ENCODE data around the gene NOX1. TPM values are rescaled to one million over a fixed set of nuclear protein-coding genes. Genes with fewer than 3 reads are reported as not detected.
"Not testable (repeated sequence)": the region's sequence is repeated elsewhere in the genome, so short reads cannot be mapped to it uniquely, and the experiment has no call there.

Gene NOX1
- total and polyA plus RNA-seq, 2 experiments from 2014 or later: 3.1 to 6.7 TPM

DNA sequence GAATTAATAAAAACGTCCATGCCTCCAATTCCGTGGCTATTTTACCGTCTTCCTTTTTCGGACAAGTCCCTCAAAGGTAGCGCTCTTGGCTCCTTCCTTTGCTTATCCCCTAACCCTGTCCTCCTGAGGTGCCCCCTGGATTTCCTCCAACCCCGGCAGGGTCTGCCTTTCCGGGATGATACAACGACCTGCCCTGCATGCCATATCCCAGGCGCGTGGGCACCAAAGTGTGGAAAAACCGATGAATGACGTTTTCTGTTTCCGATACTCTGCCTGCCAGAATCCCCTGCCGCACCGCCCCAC, 54.7 kb downstream of the NOX1 start:
- TF ChIP-seq, protein P1, sequence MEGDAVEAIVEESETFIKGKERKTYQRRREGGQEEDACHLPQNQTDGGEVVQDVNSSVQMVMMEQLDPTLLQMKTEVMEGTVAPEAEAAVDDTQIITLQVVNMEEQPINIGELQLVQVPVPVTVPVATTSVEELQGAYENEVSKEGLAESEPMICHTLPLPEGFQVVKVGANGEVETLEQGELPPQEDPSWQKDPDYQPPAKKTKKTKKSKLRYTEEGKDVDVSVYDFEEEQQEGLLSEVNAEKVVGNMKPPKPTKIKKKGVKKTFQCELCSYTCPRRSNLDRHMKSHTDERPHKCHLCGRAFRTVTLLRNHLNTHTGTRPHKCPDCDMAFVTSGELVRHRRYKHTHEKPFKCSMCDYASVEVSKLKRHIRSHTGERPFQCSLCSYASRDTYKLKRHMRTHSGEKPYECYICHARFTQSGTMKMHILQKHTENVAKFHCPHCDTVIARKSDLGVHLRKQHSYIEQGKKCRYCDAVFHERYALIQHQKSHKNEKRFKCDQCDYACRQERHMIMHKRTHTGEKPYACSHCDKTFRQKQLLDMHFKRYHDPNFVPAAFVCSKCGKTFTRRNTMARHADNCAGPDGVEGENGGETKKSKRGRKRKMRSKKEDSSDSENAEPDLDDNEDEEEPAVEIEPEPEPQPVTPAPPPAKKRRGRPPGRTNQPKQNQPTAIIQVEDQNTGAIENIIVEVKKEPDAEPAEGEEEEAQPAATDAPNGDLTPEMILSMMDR (IDR thresholded peaks at IDR 0.05; ENCODE audit: low read depth, low read length): no peak
- H3K27me3 ChIP-seq: no peaks in the 10 kb centered on the region
- H3K9me3 ChIP-seq (ENCODE audit: low read depth): no peaks in the 10 kb centered on the region
- no peak for DNase-seq (ENCODE audit: low read depth in 1 of 2, low spot score in 1 of 2)
- H3K27ac ChIP-seq: no peak overlapping the region
- no peaks in the 10 kb centered on the region for H3K4me1 ChIP-seq (ENCODE audit: low read depth)
- peaks cover 8% of the 10 kb centered on the region for H3K36me3 ChIP-seq
- peak overlapping the region; percentile 48 for H3K4me3 ChIP-seq

GRCh38 chrX:100817340-100817739, 56.8 kb downstream of the NOX1 start:
- H3K27me3 ChIP-seq: no peaks in the 10 kb centered on the region
- H3K4me1 ChIP-seq (ENCODE audit: low read depth): no peaks in the 10 kb centered on the region
- DNase-seq (ENCODE audit: low read depth in 1 of 2, low spot score in 1 of 2): no peak
- no peak overlapping the region for H3K27ac ChIP-seq
- TF ChIP-seq, protein P1 (IDR thresholded peaks at IDR 0.05; ENCODE audit: low read depth, low read length): no peak
- H3K36me3 ChIP-seq: no peaks in the 10 kb centered on the region
- no peaks in the 10 kb centered on the region for H3K9me3 ChIP-seq (ENCODE audit: low read depth)
- H3K4me3 ChIP-seq: no peak overlapping the region

DNA sequence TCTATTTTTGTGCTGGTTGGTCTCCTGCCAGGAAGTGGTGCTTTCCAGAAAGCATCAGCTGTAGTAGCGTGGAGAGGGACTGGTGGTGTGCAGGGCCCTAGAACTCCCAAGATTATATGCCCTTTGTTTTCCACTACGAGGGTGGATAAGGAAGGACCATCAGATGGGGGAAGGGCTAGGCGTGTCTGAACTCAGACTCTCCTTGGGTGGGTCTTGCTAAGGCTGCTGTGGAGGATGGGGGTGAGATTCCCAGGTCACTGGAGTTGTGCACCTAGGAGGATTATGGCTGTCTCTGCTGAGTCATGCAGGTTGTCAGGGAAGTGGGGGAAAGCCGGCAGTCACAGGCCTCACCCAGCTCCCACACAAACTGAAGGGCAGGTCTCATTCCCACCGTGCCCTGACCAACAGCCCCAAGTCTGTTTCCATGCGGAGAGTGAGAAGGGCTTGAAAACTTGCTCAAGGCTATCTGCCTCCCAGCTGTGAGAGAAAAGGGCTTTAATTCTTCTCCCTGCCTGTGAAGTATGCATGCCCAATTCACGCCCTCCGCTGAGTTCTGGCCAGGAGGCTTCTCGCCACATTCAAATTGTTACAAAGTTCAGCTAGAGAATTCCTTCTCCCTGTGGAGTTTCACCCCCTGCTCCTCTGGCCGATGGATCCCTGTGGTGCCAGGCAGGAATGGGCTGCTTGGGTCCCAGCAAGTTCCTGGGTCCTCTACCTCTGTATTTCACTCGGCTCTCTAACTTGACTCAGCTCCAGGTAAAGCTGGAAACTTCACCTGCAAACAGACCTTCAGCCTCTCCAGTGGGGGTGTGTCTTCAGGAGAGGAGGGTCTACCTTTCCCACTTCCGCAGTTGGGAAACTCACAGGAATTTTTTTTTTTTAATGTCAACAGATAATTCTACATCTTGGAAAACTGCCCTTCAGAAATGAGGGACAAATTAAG, 61.7 kb downstream of the NOX1 start:
- Histone ChIP-seq H3K4me1 (ENCODE audit: low read depth) (no peaks in the 10 kb centered on the region), H3K36me3 (no peaks in the 10 kb centered on the region), H3K9me3 (ENCODE audit: low read depth) (no peaks in the 10 kb centered on the region), H3K27me3 (no peaks in the 10 kb centered on the region), H3K4me3 (no peak overlapping the region), H3K27ac (no peak overlapping the region)
- peak in 1 of 2 donors; percentile 28 for DNase-seq (ENCODE audit: low read depth in 1 of 2, low spot score in 1 of 2)
- TF ChIP-seq, protein P1 (IDR thresholded peaks at IDR 0.05; ENCODE audit: low read depth, low read length): no peak

DNA sequence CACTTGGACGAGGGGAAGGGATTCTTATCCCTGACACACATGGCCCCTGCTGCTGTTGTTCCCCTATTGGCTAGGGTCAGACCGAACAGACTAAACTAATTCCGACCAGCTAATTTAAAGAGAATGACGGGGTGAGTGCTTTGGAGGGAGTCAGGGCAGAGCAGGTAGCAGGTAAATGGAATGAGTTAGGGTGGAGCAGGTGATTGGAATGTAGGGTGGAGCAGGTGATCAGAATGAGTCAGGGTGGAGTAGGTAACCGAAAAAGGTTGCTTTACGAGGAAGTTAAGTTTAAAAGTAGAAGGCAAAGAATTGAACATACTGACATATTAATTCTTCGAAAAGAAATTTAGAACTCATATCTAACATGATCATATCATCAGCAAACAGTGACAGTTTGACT, 65.9 kb downstream of the NOX1 start:
- not testable (repeated sequence) for DNase-seq (ENCODE audit: low read depth in 1 of 2, low spot score in 1 of 2); H3K4me1 ChIP-seq (ENCODE audit: low read depth); H3K27ac ChIP-seq; H3K9me3 ChIP-seq (ENCODE audit: low read depth); H3K4me3 ChIP-seq; H3K27me3 ChIP-seq; H3K36me3 ChIP-seq

GRCh38 chrX:100804780-100805179, 69.4 kb downstream of the NOX1 start:
- DNase-seq (ENCODE audit: low read depth in 1 of 2, low spot score in 1 of 2): no peak

DNA sequence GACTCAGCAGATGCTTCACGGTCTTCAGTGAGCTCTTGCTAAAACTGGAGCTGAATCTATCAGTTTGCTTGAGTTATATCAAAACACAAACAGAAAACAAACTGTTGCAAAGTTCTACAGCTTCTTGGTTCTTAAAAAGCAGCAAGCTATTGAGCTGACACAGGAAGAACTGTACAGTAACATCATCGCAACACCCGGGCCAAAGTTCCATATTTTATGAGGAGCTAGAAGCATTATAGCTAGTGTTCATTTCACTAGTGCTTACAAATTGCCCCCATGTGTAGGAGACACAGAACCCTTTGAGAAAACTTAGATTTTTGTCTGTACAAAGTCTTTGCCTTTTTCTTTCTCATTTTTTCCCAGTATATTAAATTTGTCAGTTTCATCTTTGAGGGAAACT, 71.3 kb downstream of the NOX1 start:
- Histone ChIP-seq H3K4me1 (ENCODE audit: low read depth) (no peaks in the 10 kb centered on the region), H3K4me3 (no peak overlapping the region), H3K27ac (no peak overlapping the region), H3K27me3 (no peaks in the 10 kb centered on the region), H3K36me3 (no peaks in the 10 kb centered on the region), H3K9me3 (ENCODE audit: low read depth) (no peaks in the 10 kb centered on the region)
- TF ChIP-seq, protein P1 (IDR thresholded peaks at IDR 0.05; ENCODE audit: low read depth, low read length): no peak
- DNase-seq (ENCODE audit: low read depth in 1 of 2, low spot score in 1 of 2): no peak

More at GRCh38 chrX:100804780-100805179, 69.4 kb downstream of the NOX1 start:
- Histone ChIP-seq H3K27me3 (no peaks in the 10 kb centered on the region), H3K9me3 (ENCODE audit: low read depth) (no peaks in the 10 kb centered on the region), H3K4me3 (no peak overlapping the region), H3K27ac (no peak overlapping the region), H3K36me3 (no peaks in the 10 kb centered on the region), H3K4me1 (ENCODE audit: low read depth) (no peaks in the 10 kb centered on the region)
- TF ChIP-seq, protein P1 (IDR thresholded peaks at IDR 0.05; ENCODE audit: low read depth, low read length): no peak

All from cardiac muscle cell (in vitro differentiated cells and primary cell).